ENCODE data around the gene HOXB3. TPM values are rescaled to one million over a fixed set of nuclear protein-coding genes. Genes with fewer than 3 reads are reported as not detected.

HOXB3 gene
- total and polyA plus RNA-seq, 2 of the 13 experiments (the other 11 are each of a cell fraction or from before 2014, with no cell fraction given) = not detected

- no peak for TF ChIP-seq MBNL3 (CRISPR knock-in tag; conservative IDR thresholded peaks at IDR 0.05)
- peak; percentile 58 for TF ChIP-seq EZH2 (conservative IDR thresholded peaks at IDR 0.05; ENCODE audit: low read depth, low read length)
- TF ChIP-seq ZSCAN31 (CRISPR knock-in tag; IDR thresholded peaks at IDR 0.05; ENCODE audit: low read depth) = peak; percentile 63; the same call in 1 of the 2 replicates
- TF ChIP-seq ZBTB44 (CRISPR knock-in tag; IDR thresholded peaks at IDR 0.05) = 0 out of 2 replicates have a peak, but pooled peaks have one; percentile 52
- no peak for TF ChIP-seq SOX13 (IDR thresholded peaks at IDR 0.05)
- 0 out of 4 replicates have a peak, but pooled peaks of 1 of the 2 experiments have one; percentile 22 for TF ChIP-seq SOX13 (CRISPR knock-in tag; conservative IDR thresholded peaks at IDR 0.05 in 1 of 2, IDR thresholded peaks at IDR 0.05 in 1 of 2)
- peak; percentile 71 for TF ChIP-seq HNRNPLL (IDR thresholded peaks at IDR 0.05; ENCODE audit: low read depth, low read length, poor library complexity, severe bottlenecking)
- 0 out of 2 replicates have a peak, but pooled peaks have one; percentile 38 for TF ChIP-seq ZBTB25 (CRISPR knock-in tag; IDR thresholded peaks at IDR 0.05)
- 0 out of 2 replicates have a peak, but pooled peaks have one; percentile 63 for TF ChIP-seq MXD3 (CRISPR knock-in tag; IDR thresholded peaks at IDR 0.05)
- no peak for TF ChIP-seq HMGA1 (CRISPR knock-in tag; conservative IDR thresholded peaks at IDR 0.05)
- TF ChIP-seq E2F1 (CRISPR knock-in tag; IDR thresholded peaks at IDR 0.05) = peak; percentile 40; the same call in 1 of the 2 replicates
- TF ChIP-seq HIVEP1 (CRISPR knock-in tag; IDR thresholded peaks at IDR 0.05) = no peak
- TF ChIP-seq AKNA (CRISPR knock-in tag; IDR thresholded peaks at IDR 0.05; ENCODE audit: borderline replicate concordance) = no peak
- TF ChIP-seq ZNF777 (CRISPR knock-in tag; IDR thresholded peaks at IDR 0.05) = 0 out of 2 replicates have a peak, but pooled peaks have one; percentile 42
- peak; percentile 70 for TF ChIP-seq SALL1 (CRISPR knock-in tag; IDR thresholded peaks at IDR 0.05)
- no peak for TF ChIP-seq ZNF816 (CRISPR knock-in tag; IDR thresholded peaks at IDR 0.05; ENCODE audit: borderline replicate concordance)
- TF ChIP-seq PHF8 (CRISPR knock-in tag; IDR thresholded peaks at IDR 0.05) = peak; percentile 41; the same call in 1 of the 2 replicates
- peak; percentile 74; the same call in 1 of the 2 replicates for TF ChIP-seq CBFB (CRISPR knock-in tag; IDR thresholded peaks at IDR 0.05)
- peak; percentile 71 for TF ChIP-seq MAX (IDR thresholded peaks at IDR 0.05)
Observed at GRCh38 chr17:48636177-48637018, 46.4 kb upstream of the HOXB3 start (continued).
